T-helper 1 cell (primary cell): Measurements from ENCODE around the gene RXRA.
"Not testable (repeated sequence)": the region's sequence is repeated elsewhere in the genome, so short reads cannot be mapped to it uniquely, and the experiment has no call there.

Source experiments
- DNase-seq, 5 donors: peaks; one replicate each; pipeline ENCODE4 v3.0.0-alpha.2; 2012 to 2020

Gene RXRA

DNA sequence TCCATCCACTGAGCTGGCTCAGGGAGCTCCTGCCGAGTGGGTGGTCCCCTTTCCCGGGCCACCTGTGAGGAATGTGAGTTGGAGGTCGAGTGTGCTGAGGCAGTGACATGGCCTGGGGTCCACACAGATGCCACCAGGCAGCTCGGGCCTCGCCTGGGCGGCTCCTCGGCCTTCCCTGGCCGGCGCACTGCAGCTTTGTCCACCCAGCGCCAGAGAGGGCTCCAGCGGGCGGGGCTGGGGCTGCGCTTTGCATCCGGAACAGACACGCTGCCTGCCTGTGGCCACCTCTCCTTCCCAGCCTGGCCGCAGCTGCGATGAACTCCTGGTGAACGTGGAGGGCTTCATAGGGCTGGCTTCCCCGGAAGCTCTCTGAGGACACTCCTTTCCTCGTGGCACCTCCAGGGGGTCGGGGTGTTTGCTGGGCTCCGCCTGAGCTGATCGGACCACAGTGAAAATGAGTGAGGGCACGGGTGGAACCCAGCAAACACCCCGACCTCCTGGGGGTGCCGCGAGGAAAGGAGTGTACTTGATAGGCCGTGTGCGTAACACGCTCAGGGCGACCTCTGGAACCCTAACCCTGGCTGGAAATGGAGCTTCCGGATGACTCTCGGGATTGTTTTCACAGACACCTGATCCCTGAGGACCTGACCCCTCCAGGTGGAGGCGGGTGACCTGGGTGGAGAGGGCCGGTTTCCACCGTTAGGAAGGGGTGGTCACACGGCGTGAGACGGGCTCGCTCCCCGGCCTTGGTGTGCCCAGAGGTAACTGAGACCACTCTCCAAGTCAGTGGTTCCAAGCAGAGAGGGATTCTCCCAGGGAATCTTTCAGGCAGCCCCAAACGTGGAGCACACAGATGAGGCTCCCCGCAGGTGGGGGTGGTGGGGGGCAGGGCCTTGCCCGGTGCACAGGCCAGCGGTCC, 31.8 kb upstream of the RXRA start:
- DNase-seq, result no peak

DNA sequence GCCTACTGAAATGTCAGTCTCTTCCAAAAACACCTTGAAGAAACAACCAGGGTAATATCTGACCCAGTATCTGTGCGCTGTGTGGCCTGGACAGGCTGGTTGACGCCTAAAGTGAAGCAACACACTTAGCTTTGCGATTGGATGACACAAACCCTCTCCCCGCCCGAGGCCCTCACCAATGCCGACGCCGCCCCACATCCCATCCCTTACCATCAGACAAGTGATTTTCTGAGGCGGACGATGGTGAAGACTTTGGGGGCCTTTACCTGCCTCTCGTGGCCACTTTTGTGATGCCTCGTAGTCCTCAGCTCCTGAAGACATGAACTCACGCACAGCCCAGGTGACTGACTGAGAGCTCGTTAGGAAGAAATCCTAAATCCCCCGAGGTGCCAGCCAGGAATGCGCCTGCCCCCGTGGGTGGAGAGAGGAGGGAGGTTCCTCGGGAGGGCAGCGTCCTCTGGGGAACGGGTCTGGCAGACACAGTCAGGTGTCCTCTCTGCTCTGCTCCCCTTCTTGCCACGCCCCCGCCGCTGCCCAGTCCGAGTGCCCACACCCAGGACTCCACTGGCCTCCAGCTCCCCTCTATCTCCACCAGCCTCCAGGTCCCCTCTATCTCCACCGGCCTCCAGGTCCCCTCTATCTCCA, 31.0 kb upstream of the RXRA start:
- DNase-seq, result no peak

DNA sequence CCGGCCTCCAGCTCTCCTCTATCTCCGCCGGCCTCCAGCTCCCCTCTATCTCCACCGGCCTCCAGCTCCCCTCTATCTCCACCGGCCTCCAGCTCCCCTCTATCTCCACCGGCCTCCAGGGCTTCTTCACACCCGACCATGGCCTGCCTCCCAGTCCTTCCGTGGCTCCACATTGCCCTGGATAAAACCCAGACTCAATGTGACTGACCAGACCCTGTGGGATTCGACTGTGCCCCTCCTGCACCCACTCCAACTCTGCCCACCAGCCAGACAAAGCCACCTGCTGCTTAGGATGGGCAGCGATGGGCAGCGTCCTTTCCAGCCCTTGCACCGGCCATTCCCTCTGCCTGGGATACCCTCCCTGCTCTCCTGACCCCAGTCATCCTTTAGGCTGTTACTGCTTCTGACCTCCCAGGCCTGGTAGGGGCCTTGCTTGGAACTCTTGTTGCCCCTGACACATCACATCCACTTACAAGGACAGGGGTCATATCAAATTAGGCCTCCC, 30.5 kb upstream of the RXRA start:
- DNase-seq, result no peak

DNA sequence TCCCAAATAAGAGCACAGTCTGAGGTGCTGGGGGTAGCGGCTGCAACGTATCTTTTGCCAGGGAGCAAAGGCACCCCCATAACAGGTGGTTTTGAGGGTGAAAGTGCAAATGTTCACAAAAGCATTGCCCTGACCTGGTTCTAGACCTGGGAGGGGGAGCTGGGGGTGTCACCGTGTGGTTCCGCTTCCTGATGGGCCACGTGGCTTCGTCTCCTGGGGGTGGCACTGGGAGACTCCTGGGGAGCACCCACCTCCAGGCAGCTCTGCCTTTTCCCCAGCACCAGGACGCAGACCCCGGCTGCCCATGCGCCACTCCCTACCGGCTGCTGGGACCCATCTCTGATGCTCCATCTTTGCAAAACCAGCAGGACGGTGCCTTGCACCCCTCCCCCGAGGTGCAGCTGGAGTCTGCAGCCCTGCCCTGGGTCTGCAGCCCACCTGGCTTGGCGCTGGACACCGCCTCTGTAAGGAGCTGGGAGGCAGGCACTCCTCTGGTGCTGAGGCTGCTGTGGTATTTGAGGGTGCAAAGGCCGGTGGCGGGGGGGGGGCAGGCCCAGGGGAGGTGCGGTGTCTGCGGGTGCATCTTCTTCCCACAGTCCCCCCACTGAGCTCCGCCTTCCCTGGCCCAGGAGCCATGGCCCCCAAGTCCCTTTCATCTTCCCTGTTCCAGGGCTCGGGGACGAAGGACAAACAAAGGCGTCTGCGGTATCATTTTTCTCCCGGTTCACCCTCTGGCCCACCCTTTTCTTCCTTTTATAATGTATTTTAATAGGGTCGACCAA, 29.8 kb upstream of the RXRA start:
- DNase-seq, result no peak

DNA sequence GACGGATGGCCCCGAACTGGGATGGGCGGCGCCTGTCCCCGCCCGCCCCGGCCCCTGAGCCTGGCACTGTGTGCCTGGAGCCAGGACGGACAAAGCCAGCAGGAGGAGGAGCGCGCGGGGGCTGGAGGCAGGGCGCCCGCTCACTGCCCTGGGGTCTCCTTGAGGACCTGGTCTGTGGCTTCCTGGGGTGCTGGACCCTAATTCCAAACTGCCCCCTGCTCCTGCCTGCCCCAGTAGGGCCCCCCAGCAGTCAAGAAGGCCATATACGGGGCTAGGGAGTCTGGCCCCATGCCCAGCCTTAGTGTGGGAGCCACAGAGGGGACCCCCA, 29.2 kb upstream of the RXRA start:
- no peak for DNase-seq

DNA sequence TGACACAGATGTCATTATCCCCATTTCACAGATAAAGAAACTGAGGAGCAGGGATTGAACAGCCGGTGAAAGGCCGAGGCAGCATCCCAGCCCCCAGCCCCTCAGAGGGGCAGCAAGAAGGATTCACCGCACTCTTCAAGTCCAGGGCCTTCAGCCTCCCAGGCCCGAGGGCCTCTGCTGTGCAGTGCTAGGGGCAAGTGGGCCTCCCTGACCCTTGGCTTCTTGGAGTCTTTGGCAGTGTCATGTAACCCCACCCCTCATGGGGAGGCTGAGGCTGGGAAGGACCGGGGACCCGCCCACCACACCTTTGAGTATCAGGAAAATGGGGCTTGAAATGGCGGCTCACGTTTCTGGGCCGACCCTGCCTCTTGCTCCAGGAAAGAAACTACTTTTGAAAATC, 28.7 kb upstream of the RXRA start:
- DNase-seq, result no peak

DNA sequence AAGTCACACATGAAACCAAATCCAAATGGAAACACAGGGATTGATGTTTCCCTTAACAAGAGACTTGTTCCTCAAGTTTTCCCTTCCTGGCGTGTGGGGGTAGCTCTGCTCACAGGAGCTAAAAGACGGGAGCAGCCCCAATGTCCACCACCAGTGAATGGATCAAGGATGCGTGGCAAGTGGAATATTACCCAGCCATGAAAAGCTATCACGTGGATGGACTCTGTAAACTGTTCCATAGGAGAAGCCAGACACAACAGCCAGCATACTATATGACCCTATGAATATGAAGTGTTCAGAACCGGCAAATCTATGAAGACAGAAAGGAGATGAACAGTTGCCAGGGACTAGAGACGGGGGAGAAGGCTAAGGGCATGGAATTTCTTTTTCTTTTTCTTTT, 28.3 kb upstream of the RXRA start:
- DNase-seq, result no peak

DNA sequence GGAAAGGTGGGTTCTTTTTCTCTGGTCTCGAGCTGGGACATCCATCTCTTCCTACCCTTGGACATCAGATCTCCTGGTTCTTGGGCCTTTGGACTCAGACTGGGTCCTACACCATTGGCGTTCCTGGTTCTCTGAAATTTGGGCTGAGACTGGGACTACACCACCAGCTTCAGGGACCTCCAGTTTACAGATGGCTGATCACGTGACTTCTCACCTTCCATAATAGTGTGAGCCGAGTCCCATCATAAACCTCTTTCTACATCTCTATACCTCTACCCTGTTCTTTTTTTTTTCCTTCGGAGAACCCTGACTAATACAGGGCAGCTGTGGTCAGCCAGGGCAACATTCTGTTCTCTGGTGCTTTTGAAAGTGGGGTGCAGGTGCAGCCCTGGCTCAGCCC, 27.2 kb upstream of the RXRA start:
- no peak for DNase-seq

DNA sequence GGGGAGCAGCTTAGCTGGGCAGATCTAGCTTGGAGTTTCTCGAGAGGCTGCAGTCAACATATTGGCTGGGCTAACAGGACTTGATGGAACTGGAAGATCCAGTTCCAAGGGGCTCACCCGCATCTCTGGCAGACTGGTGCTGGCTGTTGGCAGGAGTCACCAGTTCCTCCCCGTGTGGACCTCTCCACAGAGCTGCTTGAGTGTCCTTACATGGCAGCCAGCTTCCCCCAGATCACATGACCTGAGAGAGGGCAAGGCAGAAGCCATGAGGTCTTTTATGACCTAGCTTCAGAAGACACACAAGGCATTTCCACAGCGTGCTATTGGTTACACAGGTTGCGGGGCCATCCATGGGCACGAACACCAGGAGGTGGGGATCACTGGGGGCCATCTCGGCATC, 26.4 kb upstream of the RXRA start:
- no peak for DNase-seq

DNA sequence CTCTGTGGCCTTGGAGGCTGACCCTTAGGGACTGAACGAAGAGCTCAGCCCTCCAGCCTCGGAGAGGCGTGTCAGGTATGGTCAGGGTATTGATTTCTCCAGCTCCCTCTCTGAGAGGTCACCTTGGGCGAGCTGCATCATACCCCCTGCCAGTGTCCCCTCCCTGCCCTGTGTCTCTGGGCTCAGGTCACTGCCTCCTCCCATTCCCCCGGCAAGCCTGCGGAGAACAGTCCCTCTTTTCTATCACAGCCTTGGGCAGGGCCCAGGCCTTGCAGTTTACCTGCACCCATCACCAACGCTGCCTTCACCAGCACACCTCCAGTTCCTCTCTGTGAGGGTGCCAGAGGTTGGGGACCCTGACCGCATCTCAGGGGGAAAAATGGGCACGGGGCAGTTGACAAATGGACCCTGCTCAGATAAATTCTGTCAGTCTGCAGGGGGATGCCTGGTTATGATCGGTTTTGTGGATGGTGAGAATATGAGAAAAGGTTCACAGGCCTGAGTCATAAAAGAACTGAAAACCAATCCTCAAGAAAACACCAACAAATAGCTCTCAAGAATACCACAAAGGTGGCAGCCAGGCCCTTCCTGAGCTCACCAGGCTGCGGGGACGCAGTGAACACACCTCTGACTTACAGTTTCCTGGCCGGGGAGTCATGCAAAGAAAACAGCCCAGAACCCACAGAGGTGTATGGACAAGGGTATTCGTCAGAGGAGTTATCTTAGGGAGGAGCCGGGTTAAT, 24.7 kb upstream of the RXRA start:
- DNase-seq, result peak in 2 of 5 donors; percentile 35 to 71

DNA sequence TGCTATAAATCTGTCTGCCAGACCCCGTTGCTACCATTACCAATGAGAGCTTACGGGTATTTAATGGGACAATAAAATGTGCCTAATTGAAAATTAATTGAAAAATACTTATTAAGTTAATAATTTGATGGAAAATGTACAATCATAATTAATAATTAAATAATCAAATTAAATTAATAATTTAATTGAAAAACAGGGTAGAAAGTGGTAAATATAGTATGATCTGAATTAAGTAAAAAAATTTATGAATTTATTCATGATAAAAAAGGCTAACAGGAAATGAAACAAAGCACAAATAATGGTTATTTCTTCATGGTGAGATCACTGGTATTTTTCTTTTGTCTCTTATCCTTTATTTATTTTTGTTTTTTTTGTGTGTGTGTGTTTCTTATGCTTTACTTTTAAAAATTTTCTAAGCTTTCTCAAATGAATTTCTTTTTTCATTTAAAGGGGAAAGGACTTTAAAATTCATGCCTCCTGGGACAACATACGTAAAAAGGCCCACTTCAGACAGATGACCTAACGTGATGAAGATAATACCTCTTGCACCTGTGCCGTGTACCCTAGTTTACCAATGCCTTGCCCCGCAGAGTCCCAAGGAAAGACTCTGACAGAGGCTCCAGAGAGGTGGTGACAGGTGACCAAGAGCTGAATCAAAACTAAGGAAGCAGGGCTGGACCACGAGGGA, 24.0 kb upstream of the RXRA start:
- no peak for DNase-seq

DNA sequence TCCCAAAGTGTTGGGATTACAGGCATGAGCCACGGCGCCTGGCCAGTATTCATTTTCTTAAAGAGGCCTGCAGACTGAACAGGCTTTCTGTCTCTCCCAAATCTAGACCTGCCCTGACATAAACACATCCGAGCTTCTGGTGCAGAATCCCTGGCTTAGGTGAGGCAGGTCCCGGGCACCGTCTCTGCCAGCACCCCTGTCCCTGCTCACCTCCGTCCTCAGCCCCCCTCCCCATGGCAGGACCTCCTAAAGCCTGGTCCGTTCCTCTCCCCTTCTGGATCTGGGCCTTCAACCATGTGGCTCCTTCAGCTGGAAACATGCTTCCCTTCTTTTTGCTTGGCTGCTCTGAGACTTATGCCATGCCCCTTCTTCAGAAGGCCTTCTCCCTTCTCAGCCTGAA, 22.7 kb upstream of the RXRA start:
- no peak for DNase-seq

DNA sequence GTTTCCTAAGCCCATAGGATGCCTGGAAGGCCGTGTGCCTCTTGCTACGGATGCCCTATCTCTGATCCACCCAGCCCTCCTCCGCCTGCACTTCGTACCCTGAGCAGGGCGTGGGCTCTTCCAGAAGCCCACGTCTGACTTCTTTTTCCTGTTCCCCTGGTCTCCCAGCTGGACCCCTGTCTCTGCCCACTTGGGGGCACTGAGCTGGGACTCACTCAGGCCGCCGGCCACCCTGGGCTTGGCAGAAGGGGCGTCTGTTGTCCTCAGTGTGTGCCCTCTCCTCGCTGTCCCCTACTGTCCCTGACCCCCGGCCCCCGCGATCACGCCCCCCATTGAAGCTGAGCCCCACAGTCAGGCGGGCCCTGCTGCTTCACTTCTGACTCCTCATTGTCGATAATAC, 22.0 kb upstream of the RXRA start:
- no peak for DNase-seq

DNA sequence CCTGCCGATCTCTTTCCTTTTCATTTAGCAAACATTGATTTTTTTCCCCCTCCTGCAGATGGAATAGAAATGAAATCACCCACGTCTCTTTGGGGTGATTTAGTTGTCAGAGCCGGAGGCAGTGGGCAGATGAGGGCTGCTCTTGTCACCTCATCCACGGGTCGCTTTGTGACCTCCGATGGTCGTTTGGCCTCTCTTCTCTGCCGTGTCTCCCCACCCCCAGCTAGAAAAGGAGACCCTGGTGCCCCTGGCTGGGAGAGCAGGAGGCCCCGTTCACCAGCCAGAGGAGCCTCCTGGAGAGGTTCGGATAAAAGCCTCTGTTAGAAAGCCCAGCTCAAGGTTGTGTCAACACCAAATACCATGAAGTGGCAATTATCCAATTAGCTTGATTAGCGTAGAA, 21.6 kb upstream of the RXRA start:
- DNase-seq, result no peak

DNA sequence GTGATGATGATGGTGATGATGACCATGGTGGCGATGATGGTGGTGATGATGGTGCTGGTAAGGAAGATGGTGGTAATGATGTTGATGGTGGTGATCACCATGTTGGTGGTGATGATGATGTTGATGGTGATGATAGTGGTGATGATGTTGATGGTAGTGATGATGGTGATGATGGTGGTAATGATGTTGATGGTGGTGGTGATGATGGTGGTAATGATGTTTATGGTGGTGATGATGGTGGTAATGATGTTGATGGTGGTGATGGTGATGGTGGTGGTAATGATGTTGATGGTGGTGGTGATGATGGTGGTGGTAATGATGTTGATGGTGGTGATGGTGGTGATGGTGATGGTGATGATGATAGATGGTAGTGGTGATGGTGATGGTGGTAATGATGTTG, 20.7 kb upstream of the RXRA start:
- DNase-seq, result no peak

DNA sequence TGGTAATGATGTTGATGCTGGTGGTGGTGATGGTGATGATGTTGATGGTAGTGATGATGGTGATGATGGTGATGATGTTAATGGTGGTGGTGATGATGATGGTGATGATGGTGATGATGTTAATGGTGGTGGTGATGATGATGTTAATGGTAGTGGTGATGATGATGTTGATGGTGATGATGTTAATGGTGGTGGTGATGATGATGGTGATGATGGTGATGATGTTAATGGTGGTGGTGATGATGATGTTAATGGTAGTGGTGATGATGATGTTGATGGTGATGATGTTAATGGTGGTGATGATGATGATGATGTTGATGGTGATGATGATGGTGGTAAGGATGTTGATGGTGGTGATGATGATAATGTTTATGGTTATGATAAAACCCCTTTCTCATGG, 20.2 kb upstream of the RXRA start:
- not testable (repeated sequence) for DNase-seq

DNA sequence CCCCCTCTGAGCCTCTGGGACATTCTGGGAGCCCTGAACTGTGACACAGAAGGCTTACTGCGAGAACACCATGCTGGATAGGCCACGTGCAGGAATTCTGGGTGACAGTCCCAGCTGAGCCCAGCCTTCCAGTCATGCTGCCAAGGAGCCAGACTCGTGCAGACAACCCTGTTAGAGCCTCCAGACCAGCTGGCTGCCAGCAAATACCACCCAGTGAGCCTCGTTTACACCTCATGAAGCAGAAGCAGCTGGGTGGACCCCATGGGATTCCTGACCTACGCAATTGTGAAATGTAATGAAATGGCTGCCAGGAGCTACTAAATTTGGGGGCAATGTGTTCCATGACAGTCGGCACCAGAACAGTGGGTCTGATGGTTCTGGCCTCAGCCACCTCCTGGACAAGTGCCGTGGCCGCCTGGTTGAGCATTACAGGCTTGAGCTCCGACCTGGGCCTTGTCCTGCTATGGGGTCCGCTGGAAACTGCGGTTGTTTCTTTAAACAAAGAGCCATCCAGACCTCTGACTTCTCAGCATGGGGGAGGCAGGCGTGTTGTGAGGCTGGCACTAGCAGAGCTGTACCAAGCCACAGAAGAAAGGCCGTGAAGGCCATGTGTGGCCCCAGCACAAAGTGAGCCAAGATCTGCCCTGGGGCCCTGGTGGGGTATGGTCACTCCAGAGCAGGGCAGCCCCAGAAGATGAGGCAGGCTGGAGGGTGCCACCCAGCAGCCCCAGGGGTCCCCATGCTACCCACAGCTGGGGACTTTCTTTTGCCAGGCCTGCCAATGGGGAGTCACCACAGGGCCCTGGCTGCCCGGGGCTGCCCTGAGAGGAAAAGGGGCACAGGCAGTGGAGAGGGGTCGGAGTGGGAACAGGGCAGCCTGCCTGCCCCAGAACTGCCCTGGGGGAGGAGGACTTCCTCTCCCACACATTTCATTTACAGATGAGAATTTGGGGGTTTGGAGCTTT, 19.3 kb upstream of the RXRA start:
- no peak for DNase-seq

DNA sequence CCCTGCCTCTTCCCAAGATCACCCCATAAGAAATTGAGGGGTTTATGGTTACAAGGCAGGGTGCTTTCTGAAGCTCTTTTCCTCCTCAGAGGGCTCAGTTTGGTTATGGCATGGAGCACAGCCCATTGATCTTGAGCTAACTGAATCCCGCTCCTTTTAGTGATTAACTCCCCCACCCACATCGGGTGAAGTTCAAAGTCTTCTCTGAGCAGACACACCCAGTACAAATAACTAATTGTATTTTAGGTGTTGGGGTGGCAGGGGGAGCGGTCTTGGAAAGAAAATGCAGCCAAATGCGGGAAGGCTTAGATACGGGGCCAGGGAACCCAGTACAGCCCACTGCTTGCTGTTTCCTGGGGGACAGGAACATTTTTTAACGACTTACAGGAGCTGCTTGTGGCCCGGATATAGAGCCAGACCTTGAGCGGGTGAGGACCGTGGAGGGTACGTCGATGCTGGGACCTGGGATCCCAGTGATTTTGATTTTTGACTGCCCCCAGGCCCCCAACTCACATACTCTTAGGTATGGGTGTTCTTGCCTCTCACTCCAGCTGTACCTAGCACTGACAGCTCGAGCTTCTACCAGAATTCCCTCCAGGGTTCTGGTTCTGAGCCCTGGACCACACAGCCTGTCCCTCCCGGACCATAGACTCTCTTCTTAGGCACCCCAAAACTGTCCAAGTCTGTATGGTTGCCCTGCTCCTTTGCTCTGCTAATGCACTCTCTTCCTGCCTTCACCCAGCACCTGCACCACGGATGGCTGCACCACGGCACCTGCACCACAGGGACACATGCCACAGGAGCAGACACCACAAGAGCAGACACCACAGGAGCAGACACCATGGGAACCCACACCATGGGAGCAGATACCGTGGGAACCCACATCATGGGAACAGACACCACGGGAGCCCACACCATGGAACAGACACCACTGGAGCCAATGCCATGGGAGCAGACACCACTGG, 18.3 kb upstream of the RXRA start:
- DNase-seq, result no peak

DNA sequence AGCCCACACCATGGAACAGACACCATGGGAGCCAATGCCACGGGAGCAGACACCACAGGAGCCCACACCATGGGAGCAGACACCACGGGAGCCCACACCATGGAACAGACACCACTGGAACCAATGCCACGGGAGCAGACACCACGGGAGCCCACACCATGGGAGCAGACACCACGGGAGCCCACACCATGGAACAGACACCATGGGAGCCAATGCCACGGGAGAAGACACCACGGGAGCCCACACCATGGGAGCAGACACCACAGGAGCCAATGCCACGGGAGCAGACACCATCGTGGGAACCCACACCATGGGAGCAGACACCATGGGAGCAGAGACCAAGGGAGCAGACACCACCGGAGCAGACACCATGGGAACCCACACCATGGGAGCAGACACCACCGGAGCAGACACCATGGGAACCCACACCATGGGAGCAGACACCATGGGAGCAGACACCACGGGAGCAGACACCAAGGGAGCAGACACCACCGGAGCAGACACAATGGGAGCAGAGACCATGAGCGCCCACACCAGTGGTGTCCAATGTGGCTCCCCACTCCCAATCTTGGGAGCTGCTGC, 17.5 kb upstream of the RXRA start:
- not testable (repeated sequence) for DNase-seq
